ENCODE data around the gene SLC1A4.

DNA sequence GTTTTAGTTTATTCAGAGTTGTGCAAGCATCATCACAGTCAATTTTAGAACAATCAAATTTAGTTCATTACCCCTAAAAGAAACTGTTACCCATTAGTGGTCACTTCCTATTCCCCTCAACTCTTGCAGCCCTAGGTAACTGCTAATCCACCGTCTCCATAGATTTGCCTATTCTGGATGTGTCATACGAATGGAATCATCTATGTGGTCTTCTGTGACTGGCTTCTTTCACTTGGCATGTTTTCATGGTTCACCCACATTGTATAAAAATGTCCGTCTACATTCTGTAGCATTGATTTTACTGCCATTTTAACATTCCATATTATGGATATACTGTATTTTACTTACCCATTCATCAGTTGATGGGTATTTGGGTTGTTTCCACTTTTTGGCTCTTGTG is 61.7 kb downstream of the SLC1A4 start:
- TF ChIP-seq, protein P1, sequence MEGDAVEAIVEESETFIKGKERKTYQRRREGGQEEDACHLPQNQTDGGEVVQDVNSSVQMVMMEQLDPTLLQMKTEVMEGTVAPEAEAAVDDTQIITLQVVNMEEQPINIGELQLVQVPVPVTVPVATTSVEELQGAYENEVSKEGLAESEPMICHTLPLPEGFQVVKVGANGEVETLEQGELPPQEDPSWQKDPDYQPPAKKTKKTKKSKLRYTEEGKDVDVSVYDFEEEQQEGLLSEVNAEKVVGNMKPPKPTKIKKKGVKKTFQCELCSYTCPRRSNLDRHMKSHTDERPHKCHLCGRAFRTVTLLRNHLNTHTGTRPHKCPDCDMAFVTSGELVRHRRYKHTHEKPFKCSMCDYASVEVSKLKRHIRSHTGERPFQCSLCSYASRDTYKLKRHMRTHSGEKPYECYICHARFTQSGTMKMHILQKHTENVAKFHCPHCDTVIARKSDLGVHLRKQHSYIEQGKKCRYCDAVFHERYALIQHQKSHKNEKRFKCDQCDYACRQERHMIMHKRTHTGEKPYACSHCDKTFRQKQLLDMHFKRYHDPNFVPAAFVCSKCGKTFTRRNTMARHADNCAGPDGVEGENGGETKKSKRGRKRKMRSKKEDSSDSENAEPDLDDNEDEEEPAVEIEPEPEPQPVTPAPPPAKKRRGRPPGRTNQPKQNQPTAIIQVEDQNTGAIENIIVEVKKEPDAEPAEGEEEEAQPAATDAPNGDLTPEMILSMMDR (IDR thresholded peaks at IDR 0.05), result no peak
- no peak for TF ChIP-seq POLR2A (IDR thresholded peaks at IDR 0.05)
